ENCODE results near the gene CIROP.

CIROP gene

GRCh38 chr14:23054000-23054811 lies 50.6 kb downstream of the CIROP start:
- H3K4me3 ChIP-seq (ENCODE audit: insufficient read depth, low read length, poor library complexity, severe bottlenecking), result no peak overlapping the region
- no peak overlapping the region for H3K27ac ChIP-seq (ENCODE audit: low read depth, low read length)
- no peak overlapping the region for H3K9ac ChIP-seq (ENCODE audit: low read length)
- H4K20me1 ChIP-seq (ENCODE audit: low read depth, low read length), result no peaks in the 10 kb centered on the region
- no peaks in the 10 kb centered on the region for H3K36me3 ChIP-seq (ENCODE audit: low read length)
- 0 out of 2 replicates have a peak, but pooled peaks cover 4% of the 10 kb centered on the region for H3F3A ChIP-seq (ENCODE audit: insufficient read depth)
- TF ChIP-seq EZH2phosphoT487 (conservative IDR thresholded peaks at IDR 0.05; ENCODE audit: low read length) (no peak), CTCF (IDR thresholded peaks at IDR 0.05; ENCODE audit: insufficient read depth, low read length, poor library complexity, severe bottlenecking) (peak; percentile 30)
- H3K79me2 ChIP-seq (ENCODE audit: insufficient read depth, low read length), result no peaks in the 10 kb centered on the region
- H3K9me3 ChIP-seq (ENCODE audit: insufficient read depth, low read length), result no peaks in the 10 kb centered on the region
- no peak overlapping the region for H3K4me2 ChIP-seq (ENCODE audit: low read depth, low read length, poor library complexity, severe bottlenecking)
- H2AFZ ChIP-seq (ENCODE audit: low read depth, low read length, severe bottlenecking), result no peak overlapping the region
- no peaks in the 10 kb centered on the region for H3K9me2 ChIP-seq (replicated peaks; ENCODE audit: insufficient read depth, low read length)
- no peaks in the 10 kb centered on the region for H3K27me3 ChIP-seq (ENCODE audit: low read length)

DNA sequence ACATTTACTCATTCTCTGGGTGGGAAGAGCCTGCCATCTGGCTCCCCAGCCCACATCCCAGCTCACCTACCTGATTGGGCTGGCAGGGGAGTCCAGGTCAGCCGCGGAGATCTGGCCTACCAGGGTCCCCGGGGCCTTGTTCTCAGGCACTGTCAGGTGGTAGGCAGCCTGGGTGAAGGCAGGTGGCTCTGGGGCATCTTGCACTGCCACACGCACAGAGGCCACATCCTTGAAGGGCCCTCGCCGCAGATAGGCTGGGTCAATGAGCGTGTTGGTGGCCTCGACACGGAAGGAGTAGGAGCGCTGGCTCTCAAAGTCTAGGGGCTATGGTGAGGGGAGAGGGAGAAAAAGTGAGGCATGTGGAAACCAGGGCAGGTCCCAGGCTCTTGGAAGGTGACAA lies 51.4 kb downstream of the CIROP start:
- Histone ChIP-seq H4K20me1 (ENCODE audit: low read depth, low read length) (no peaks in the 10 kb centered on the region), H3K27me3 (ENCODE audit: low read length) (no peaks in the 10 kb centered on the region), H3K4me3 (ENCODE audit: insufficient read depth, low read length, poor library complexity, severe bottlenecking) (no peak overlapping the region), H3K27ac (ENCODE audit: low read depth, low read length) (no peak overlapping the region), H3K9me2 (replicated peaks; ENCODE audit: insufficient read depth, low read length) (no peaks in the 10 kb centered on the region), H3F3A (ENCODE audit: insufficient read depth) (0 out of 2 replicates have a peak, but pooled peaks cover 4% of the 10 kb centered on the region), H3K4me2 (ENCODE audit: low read depth, low read length, poor library complexity, severe bottlenecking) (no peak overlapping the region), H3K9me3 (ENCODE audit: insufficient read depth, low read length) (no peaks in the 10 kb centered on the region), H3K9ac (ENCODE audit: low read length) (no peak overlapping the region), H3K79me2 (ENCODE audit: insufficient read depth, low read length) (no peaks in the 10 kb centered on the region), H2AFZ (ENCODE audit: low read depth, low read length, severe bottlenecking) (no peak overlapping the region), H3K36me3 (ENCODE audit: low read length) (no peaks in the 10 kb centered on the region)
- no peak for TF ChIP-seq EZH2phosphoT487 (conservative IDR thresholded peaks at IDR 0.05; ENCODE audit: low read length)
- TF ChIP-seq CTCF (IDR thresholded peaks at IDR 0.05; ENCODE audit: insufficient read depth, low read length, poor library complexity, severe bottlenecking), result no peak

DNA sequence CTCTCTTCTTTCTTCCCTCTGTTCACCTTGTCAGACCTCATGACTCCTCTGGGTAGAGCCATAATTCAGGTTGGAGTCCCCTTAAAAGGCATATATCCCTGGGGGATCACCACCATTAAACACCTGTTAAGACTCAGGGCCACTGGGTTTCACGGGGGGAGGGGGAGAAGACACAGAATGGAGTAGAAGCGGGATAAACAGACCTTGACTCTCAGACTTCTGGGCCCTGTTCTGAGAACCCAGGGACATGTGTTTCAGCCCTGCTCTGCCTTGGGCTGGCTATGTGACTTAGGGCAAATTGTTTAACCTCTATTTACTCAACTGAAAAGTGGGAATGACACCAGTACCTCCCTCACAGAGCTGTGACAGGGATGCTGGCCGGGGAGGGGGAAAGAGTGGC lies 52.1 kb downstream of the CIROP start:
- Histone ChIP-seq H3K9me3 (ENCODE audit: insufficient read depth, low read length) (no peaks in the 10 kb centered on the region), H3K27ac (ENCODE audit: low read depth, low read length) (no peak overlapping the region), H3K4me3 (ENCODE audit: insufficient read depth, low read length, poor library complexity, severe bottlenecking) (no peak overlapping the region), H3K36me3 (ENCODE audit: low read length) (no peaks in the 10 kb centered on the region), H3K79me2 (ENCODE audit: insufficient read depth, low read length) (no peaks in the 10 kb centered on the region), H3K27me3 (ENCODE audit: low read length) (no peaks in the 10 kb centered on the region), H2AFZ (ENCODE audit: low read depth, low read length, severe bottlenecking) (no peak overlapping the region), H3K9ac (ENCODE audit: low read length) (no peak overlapping the region), H3F3A (ENCODE audit: insufficient read depth) (0 out of 2 replicates have a peak, but pooled peaks cover 4% of the 10 kb centered on the region), H3K9me2 (replicated peaks; ENCODE audit: insufficient read depth, low read length) (no peaks in the 10 kb centered on the region), H4K20me1 (ENCODE audit: low read depth, low read length) (no peaks in the 10 kb centered on the region), H3K4me2 (ENCODE audit: low read depth, low read length, poor library complexity, severe bottlenecking) (no peak overlapping the region)
- TF ChIP-seq CTCF (IDR thresholded peaks at IDR 0.05; ENCODE audit: insufficient read depth, low read length, poor library complexity, severe bottlenecking) (no peak), EZH2phosphoT487 (conservative IDR thresholded peaks at IDR 0.05; ENCODE audit: low read length) (no peak)

Measured in SU-DHL-6 (cell line).